ENCODE data around the gene LY6G6D. TPM values are rescaled to one million over a fixed set of nuclear protein-coding genes. Genes with fewer than 3 reads are reported as not detected.

LY6G6D gene
- total RNA-seq, 1 experiment from 2014 or later, result not detected

DNA sequence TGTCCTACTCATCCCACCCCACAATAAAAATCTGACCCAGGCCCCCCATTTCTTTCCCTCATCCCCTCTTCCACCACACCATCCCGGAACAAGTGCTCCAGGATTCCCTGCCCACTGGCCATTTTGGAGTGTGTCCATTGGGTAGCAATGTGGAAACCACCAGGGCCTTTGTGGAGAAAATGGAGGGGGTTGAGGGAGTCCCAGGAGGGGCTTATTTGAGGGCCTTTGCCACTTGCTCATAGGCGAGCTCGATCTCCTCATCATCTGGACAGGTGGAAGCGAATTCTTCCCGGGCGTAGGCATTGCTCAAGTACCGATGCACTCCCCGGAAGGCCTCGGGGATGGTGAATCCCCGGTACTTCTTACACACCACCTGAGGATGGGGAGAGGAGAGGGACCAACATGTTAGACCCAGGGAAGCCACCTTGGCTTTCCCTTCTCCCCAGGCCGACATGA, 15.5 kb downstream of the LY6G6D start:
- H3K27me3 ChIP-seq (ENCODE audit: insufficient read depth, low read length), result no peaks in the 10 kb centered on the region
- Mint-ChIP-seq H3K9me3 (no peaks in the 10 kb centered on the region; a peak in 2 of 5 replicates), H3K4me3 (peak overlapping the region; percentile 83 to 98), H3K4me1 (peaks cover 29 to 31% of the 10 kb centered on the region in 2 experiments), H3K36me3 (ENCODE audit: insufficient read depth in 1 of 3, low read depth in 3 of 3) (peaks cover 43 to 74% (median 67%) of the 10 kb centered on the region in 3 experiments), H3K27ac (peak overlapping the region; percentile 71 to 98 (median 97); a peak in 6 of 7 replicates), H3K27me3 (ENCODE audit: low read depth) (no peaks in the 10 kb centered on the region)
- no peak overlapping the region for H3K4ac ChIP-seq (ENCODE audit: low read depth, low read length)
- H3K4me1 ChIP-seq (ENCODE audit: insufficient read depth, low read length), result peaks cover 5% of the 10 kb centered on the region; the same call in 1 of the 2 replicates
- no peak overlapping the region for H4K8ac ChIP-seq (replicated peaks; ENCODE audit: insufficient read length, low read depth, low read length)
- no peaks in the 10 kb centered on the region for H4K20me1 ChIP-seq (ENCODE audit: control insufficient read depth, insufficient read depth, insufficient read length)
- H4K91ac ChIP-seq (ENCODE audit: insufficient read length, low read depth, low read length), result no peak overlapping the region
- peaks cover 3% of the 10 kb centered on the region; the same call in 1 of the 2 replicates for H3K79me2 ChIP-seq (ENCODE audit: insufficient read depth, low read length)
- H2BK5ac ChIP-seq (ENCODE audit: insufficient read length, low read length), result no peak overlapping the region
- H3K79me1 ChIP-seq (ENCODE audit: insufficient read depth, low read depth, low read length, poor library complexity, severe bottlenecking), result no peaks in the 10 kb centered on the region
- no peak for TF ChIP-seq CTCF (conservative IDR thresholded peaks at IDR 0.05)
- no peak overlapping the region for H3K23ac ChIP-seq (ENCODE audit: insufficient read length, low read depth, low read length)
- no peak overlapping the region for H3T11ph ChIP-seq (ENCODE audit: low read length)
- no peak overlapping the region for H2BK120ac ChIP-seq (ENCODE audit: low read depth, low read length, poor library complexity, severe bottlenecking)
- no peak overlapping the region for H2BK20ac ChIP-seq (ENCODE audit: low read depth, low read length, poor library complexity, severe bottlenecking)
- no peak overlapping the region for H4K5ac ChIP-seq (ENCODE audit: insufficient read length, low read depth, low read length)
- H2AFZ ChIP-seq (ENCODE audit: low read length), result no peak overlapping the region
- H2BK15ac ChIP-seq (ENCODE audit: low read depth, low read length), result no peak overlapping the region
- no peak overlapping the region for H3K27ac ChIP-seq (ENCODE audit: insufficient read length, low read depth, low read length)
- DNase-seq, result peak; percentile 39
- no CpG with 5 or more reads among the region's 11 CpGs for WGBS (ENCODE audit: extremely low coverage, insufficient read length, low lambda C conversion rate)
- peaks cover 20% of the 10 kb centered on the region for H3K23me2 ChIP-seq (ENCODE audit: insufficient read length, low read depth, low read length, poor library complexity, severe bottlenecking)
- H3K9ac ChIP-seq (ENCODE audit: extremely low read depth, insufficient read length, low read length), result no peak overlapping the region
- H3K56ac ChIP-seq (ENCODE audit: insufficient read length, low read depth, low read length), result no peak overlapping the region
- no peak overlapping the region for H3K14ac ChIP-seq (ENCODE audit: insufficient read depth, low read length)
- no peak overlapping the region for H2BK12ac ChIP-seq (ENCODE audit: insufficient read length, low read depth, low read length)
- no peak overlapping the region for H2AK5ac ChIP-seq (ENCODE audit: insufficient read length, low read length)
- no peak overlapping the region for H3K4me2 ChIP-seq (ENCODE audit: insufficient read depth, insufficient read length, low read length)
- no peaks in the 10 kb centered on the region for H3K9me3 ChIP-seq (ENCODE audit: control insufficient read depth, low read depth, low read length)
- H3K18ac ChIP-seq (ENCODE audit: insufficient read length, low read depth, low read length), result no peak overlapping the region
